CD4-positive, alpha-beta T cell (primary cell): ENCODE results near the gene CDH4. TPM values are rescaled to one million over a fixed set of nuclear protein-coding genes. Genes with fewer than 3 reads are reported as not detected.
A peak's percentile ranks its signal among the peaks of the same experiment; 100 is the strongest.

ENCODE experiments used
- ATAC-seq: fragments of 200-7000 bp; cut with Tn5 transposase; one replicate; pipeline ENCODE4 v1.10.0; 2022; ENCODE audit warnings: mild to moderate bottlenecking; ENCODE audit not compliant: poor library complexity
- CTCF ChIA-PET: fragments of 350-600 bp; sonication (Branson Sonifier 250); formaldehyde crosslinking; loops from one replicate; lab custom pipeline; 2021; ENCODE audit warnings: antibody characterized with exemption, inconsistent platforms; lab: Charles Lee
- POLR2A ChIA-PET: fragments of 350-600 bp; sonication (Branson Sonifier 250); formaldehyde crosslinking; loops from one replicate; lab custom pipeline; 2021; ENCODE audit warnings: antibody characterized with exemption, inconsistent platforms; lab: Charles Lee
- DNase-seq, 14 experiments: peaks; one replicate each; pipeline ENCODE4 v3.0.0-alpha.2; 2013 to 2020; ENCODE audit warnings: mixed read lengths in 2 of 14
- H3K27ac ChIP-seq, 2 donors: one replicate each; pipeline versions ENCODE4 v1.5.1 to v1.7.0; 2013; ENCODE audit warnings: low read length in 2 of 2, low read depth in 1 of 2, mild to moderate bottlenecking in 1 of 2
- H3K27me3 ChIP-seq, 2 experiments: 1 replicate in 1 of 2; 2 replicates in 1 of 2; pipeline versions ENCODE4 v1.6.1 to v1.7.0; 2013; ENCODE audit warnings: low read length in 2 of 2, control low read depth in 1 of 2, mild to moderate bottlenecking in 1 of 2, moderate library complexity in 1 of 2; ENCODE audit not compliant: insufficient read depth in 2 of 2, control insufficient read depth in 1 of 2
- H3K36me3 ChIP-seq: one replicate; pipeline ENCODE4 v1.6.1; 2013; ENCODE audit warnings: low read length, control low read depth; ENCODE audit not compliant: insufficient read depth
- H3K4me1 ChIP-seq: one replicate; pipeline ENCODE4 v1.6.1; 2013; ENCODE audit warnings: low read length, control low read depth; ENCODE audit not compliant: insufficient read depth
- H3K4me3 ChIP-seq: one replicate; pipeline ENCODE4 v1.5.1; 2013; ENCODE audit warnings: mild to moderate bottlenecking, low read length, moderate library complexity
- H3K9me3 ChIP-seq, 2 experiments: 1 replicate in 1 of 2; 2 replicates in 1 of 2; pipeline versions ENCODE4 v1.6.1 to v1.7.0; 2013; ENCODE audit warnings: low read length in 2 of 2, mild to moderate bottlenecking in 2 of 2, control low read depth in 1 of 2, moderate library complexity in 1 of 2; ENCODE audit not compliant: control insufficient read depth in 1 of 2, insufficient read depth in 1 of 2
- H3K27ac Mint-ChIP-seq: one replicate; pipeline ENCODE4 v1.8.0; 2020; ENCODE audit warnings: mixed read lengths
- H3K27me3 Mint-ChIP-seq: one replicate; pipeline ENCODE4 v1.8.0; 2021; ENCODE audit warnings: mixed read lengths
- H3K36me3 Mint-ChIP-seq: one replicate; pipeline ENCODE4 v1.8.0; 2021; ENCODE audit warnings: low read depth, mixed read lengths
- H3K4me1 Mint-ChIP-seq: one replicate; pipeline ENCODE4 v1.8.0; 2021; ENCODE audit warnings: low read depth, mixed read lengths
- H3K4me3 Mint-ChIP-seq: one replicate; pipeline ENCODE4 v1.8.0; 2020; ENCODE audit warnings: mild to moderate bottlenecking, mixed read lengths
- H3K9me3 Mint-ChIP-seq: one replicate; pipeline ENCODE4 v1.8.0; 2020; ENCODE audit warnings: mixed read lengths
- CTCF ChIP-seq: fragments of 200-600 bp; IDR thresholded peaks from one replicate; pipeline ENCODE4 v1.8.0; 2022; ENCODE audit warnings: antibody characterized with exemption, mild to moderate bottlenecking
- intact Hi-C, 2 experiments: fragments of 100-400 bp; cut with DNase I in 1 of 2; cut with micrococcal nuclease in 1 of 2; formaldehyde crosslinking; loops; one replicate each; pipeline versions ENCODE4 v1.15.1 to v1.9.0; 2023 to 2025; cut with DNase I, micrococcal nuclease
- total RNA-seq, 174 experiments: library from RNA in 2 of 174; stranded (reverse) in 2 of 174; gene quantifications; one replicate each; pipeline ENCODE4 v1.2.3 and lab custom pipeline; 2021 to 2026

Gene CDH4
- total RNA-seq, 2 experiments from 2014 or later = 0.11 TPM

- peaks cover 6 to 28% of the 10 kb centered on the region in 2 experiments for H3K9me3 ChIP-seq
- no peak overlapping the region for H3K27ac Mint-ChIP-seq
- H3K4me1 Mint-ChIP-seq = peaks cover 10% of the 10 kb centered on the region
- peak overlapping the region; percentile 55 for H3K4me3 ChIP-seq
- H3K27me3 Mint-ChIP-seq = no peaks in the 10 kb centered on the region
- no peaks in the 10 kb centered on the region for H3K27me3 ChIP-seq
- H3K36me3 ChIP-seq = no peaks in the 10 kb centered on the region
- no peak for TF ChIP-seq CTCF
- intact Hi-C loops = no loop called here
- no peaks in the 10 kb centered on the region for H3K36me3 Mint-ChIP-seq
- ChIA-PET CTCF (no interaction called here), POLR2A (no interaction called here)
- DNase-seq (no peak), ATAC-seq (no peak)
- peak overlapping the region in 1 of 2 donors; percentile 24 for H3K27ac ChIP-seq
- H3K4me3 Mint-ChIP-seq = no peak overlapping the region
- H3K9me3 Mint-ChIP-seq = no peaks in the 10 kb centered on the region
- peaks cover 39% of the 10 kb centered on the region for H3K4me1 ChIP-seq
Measured at GRCh38 chr20:61718361-61719005, 466.4 kb downstream of the CDH4 start.

GRCh38 chr20:61719691-61720347, 467.8 kb downstream of the CDH4 start:
- ChIA-PET CTCF (no interaction called here), POLR2A (no interaction called here)
- Mint-ChIP-seq H3K27me3 (no peaks in the 10 kb centered on the region), H3K4me1 (peaks cover 10% of the 10 kb centered on the region), H3K27ac (peak overlapping the region; percentile 83), H3K9me3 (no peaks in the 10 kb centered on the region), H3K4me3 (peak overlapping the region; percentile 79), H3K36me3 (no peaks in the 10 kb centered on the region)
- intact Hi-C loops = no loop called here
- Histone ChIP-seq H3K4me3 (peak overlapping the region; percentile 55), H3K27me3 (no peaks in the 10 kb centered on the region), H3K36me3 (no peaks in the 10 kb centered on the region), H3K9me3 (peaks cover 6 to 25% of the 10 kb centered on the region in 2 experiments), H3K27ac (peak overlapping the region in 1 of 2 donors; percentile 68), H3K4me1 (peaks cover 39% of the 10 kb centered on the region)
- no peak for TF ChIP-seq CTCF
- DNase-seq = peak; percentile 4 to 79 (median 42)
- ATAC-seq = peak; percentile 75

- Histone ChIP-seq H3K4me3 (peak overlapping the region; percentile 55), H3K27ac (no peak overlapping the region), H3K27me3 (no peaks in the 10 kb centered on the region), H3K4me1 (peaks cover 39% of the 10 kb centered on the region), H3K36me3 (no peaks in the 10 kb centered on the region), H3K9me3 (peaks cover 6 to 29% of the 10 kb centered on the region in 2 experiments)
- CTCF ChIA-PET = no interaction called here
- Mint-ChIP-seq H3K27me3 (no peaks in the 10 kb centered on the region), H3K36me3 (no peaks in the 10 kb centered on the region), H3K4me3 (no peak overlapping the region), H3K9me3 (no peaks in the 10 kb centered on the region), H3K4me1 (peaks cover 10% of the 10 kb centered on the region), H3K27ac (peak overlapping the region; percentile 83)
- intact Hi-C loops = no loop called here
- no peak for ATAC-seq
- DNase-seq = no peak
- no peak for TF ChIP-seq CTCF
- POLR2A ChIA-PET = no interaction called here
Measured at GRCh38 chr20:61720348-61720696, 468.3 kb downstream of the CDH4 start.
